SU-DHL-6 (cell line): ENCODE measurements around the gene PFDN1.

Experiments used
- H2AFZ ChIP-seq: fragments of 200-600 bp; sonication (generic); 2 replicates; pipeline ENCODE4 v1.6.1; 2014; ENCODE audit warnings: low read depth, mild to moderate bottlenecking, moderate library complexity, mixed read lengths, antibody characterized with exemption, low read length; ENCODE audit not compliant: severe bottlenecking
- H3F3A ChIP-seq: fragments of 200-600 bp; shearing (Covaris generic); 2 replicates; pipeline ENCODE4 v1.6.0; 2016; ENCODE audit warnings: antibody characterized with exemption, mild to moderate bottlenecking; ENCODE audit not compliant: insufficient read depth
- H3K27ac ChIP-seq: fragments of 200-600 bp; sonication (generic); 2 replicates; pipeline ENCODE4 v1.5.1; 2016; ENCODE audit warnings: low read depth, mild to moderate bottlenecking, low read length, moderate library complexity, mixed read lengths
- H3K27me3 ChIP-seq: fragments of 200-600 bp; sonication (generic), shearing (Covaris generic); 2 replicates; pipeline ENCODE4 v1.6.0; 2014; ENCODE audit warnings: mild to moderate bottlenecking, low read length
- H3K36me3 ChIP-seq: fragments of 200-600 bp; sonication (generic); 2 replicates; pipeline ENCODE4 v1.6.1; 2014; ENCODE audit warnings: mild to moderate bottlenecking, low read length, mixed read lengths
- H3K4me2 ChIP-seq: fragments of 300-600, 200-600 bp; shearing (Covaris generic), sonication (generic); 2 replicates; pipeline ENCODE4 v1.6.0; 2014; ENCODE audit warnings: low read length, low read depth, mild to moderate bottlenecking; ENCODE audit not compliant: poor library complexity, severe bottlenecking
- H3K4me3 ChIP-seq: fragments of 200-600 bp; sonication (generic); 2 replicates; pipeline ENCODE4 v1.5.1; 2014; ENCODE audit warnings: antibody characterized with exemption, low read length, mild to moderate bottlenecking, mixed read lengths; ENCODE audit not compliant: insufficient read depth, poor library complexity, severe bottlenecking
- H3K79me2 ChIP-seq: fragments of 200-600 bp; sonication (generic); 2 replicates; pipeline ENCODE4 v1.6.1; 2014; ENCODE audit warnings: mild to moderate bottlenecking, low read length, moderate library complexity; ENCODE audit not compliant: insufficient read depth
- H3K9ac ChIP-seq: fragments of 200-600 bp; sonication (generic); 2 replicates; pipeline ENCODE4 v1.7.0; 2014; ENCODE audit warnings: mild to moderate bottlenecking, low read length
- H3K9me2 ChIP-seq: fragments of 200-600 bp; sonication (generic); replicated peaks from 2 replicates; pipeline ENCODE4 v1.6.1; 2014; ENCODE audit warnings: low read length; ENCODE audit not compliant: insufficient read depth
- H3K9me3 ChIP-seq: fragments of 200-600 bp; sonication (generic); 2 replicates; pipeline ENCODE4 v1.6.1; 2014; ENCODE audit warnings: low read length, mixed read lengths; ENCODE audit not compliant: insufficient read depth
- H4K20me1 ChIP-seq: fragments of 200-600 bp; sonication (generic); 2 replicates; pipeline ENCODE4 v1.6.1; 2014; ENCODE audit warnings: low read depth, mild to moderate bottlenecking, antibody characterized with exemption, low read length, moderate library complexity, mixed read lengths
- EZH2phosphoT487 ChIP-seq: fragments of 200-600 bp; sonication (generic), shearing (Covaris generic); conservative IDR thresholded peaks from 2 replicates; pipeline ENCODE4 v1.6.1; 2018; ENCODE audit warnings: mild to moderate bottlenecking, antibody characterized with exemption, low read length, moderate library complexity, mixed read lengths
- TF ChIP-seq, protein P1 (sequence below): fragments of 200-600 bp; sonication (generic); IDR thresholded peaks from one replicate; pipeline ENCODE4 v1.5.1; 2017; ENCODE audit warnings: antibody characterized with exemption, mild to moderate bottlenecking, low read length, moderate library complexity; ENCODE audit not compliant: insufficient read depth, poor library complexity, severe bottlenecking

The PFDN1 gene

DNA sequence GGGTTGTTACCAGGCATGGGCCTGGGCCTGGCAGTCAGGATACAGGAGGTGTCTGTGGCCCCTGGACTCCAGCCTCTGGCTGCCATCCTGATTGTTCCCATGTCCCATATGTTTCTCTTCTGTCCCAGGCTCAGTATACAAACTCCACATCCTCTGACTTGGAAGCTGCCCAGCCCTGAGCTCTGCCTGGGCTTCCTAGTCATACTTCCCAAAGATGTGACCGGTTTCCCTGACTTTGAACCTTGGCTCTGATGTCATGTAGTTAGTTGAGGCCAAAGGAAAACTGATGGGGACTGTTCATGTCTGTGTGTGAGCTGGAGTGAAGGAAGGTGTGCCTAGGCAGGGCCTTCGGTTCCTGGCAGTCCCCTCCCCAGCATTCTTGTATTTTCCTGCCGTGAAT, 77.5 kb downstream of the PFDN1 start:
- Histone ChIP-seq H3K27ac (no peak overlapping the region), H3K4me3 (no peak overlapping the region), H3K9me2 (no peaks in the 10 kb centered on the region), H3F3A (no peaks in the 10 kb centered on the region), H3K79me2 (no peaks in the 10 kb centered on the region), H3K9me3 (no peaks in the 10 kb centered on the region), H3K9ac (no peak overlapping the region), H3K36me3 (no peaks in the 10 kb centered on the region), H3K27me3 (no peaks in the 10 kb centered on the region), H3K4me2 (no peak overlapping the region), H4K20me1 (no peaks in the 10 kb centered on the region), H2AFZ (no peak overlapping the region)
- TF ChIP-seq, protein P1, sequence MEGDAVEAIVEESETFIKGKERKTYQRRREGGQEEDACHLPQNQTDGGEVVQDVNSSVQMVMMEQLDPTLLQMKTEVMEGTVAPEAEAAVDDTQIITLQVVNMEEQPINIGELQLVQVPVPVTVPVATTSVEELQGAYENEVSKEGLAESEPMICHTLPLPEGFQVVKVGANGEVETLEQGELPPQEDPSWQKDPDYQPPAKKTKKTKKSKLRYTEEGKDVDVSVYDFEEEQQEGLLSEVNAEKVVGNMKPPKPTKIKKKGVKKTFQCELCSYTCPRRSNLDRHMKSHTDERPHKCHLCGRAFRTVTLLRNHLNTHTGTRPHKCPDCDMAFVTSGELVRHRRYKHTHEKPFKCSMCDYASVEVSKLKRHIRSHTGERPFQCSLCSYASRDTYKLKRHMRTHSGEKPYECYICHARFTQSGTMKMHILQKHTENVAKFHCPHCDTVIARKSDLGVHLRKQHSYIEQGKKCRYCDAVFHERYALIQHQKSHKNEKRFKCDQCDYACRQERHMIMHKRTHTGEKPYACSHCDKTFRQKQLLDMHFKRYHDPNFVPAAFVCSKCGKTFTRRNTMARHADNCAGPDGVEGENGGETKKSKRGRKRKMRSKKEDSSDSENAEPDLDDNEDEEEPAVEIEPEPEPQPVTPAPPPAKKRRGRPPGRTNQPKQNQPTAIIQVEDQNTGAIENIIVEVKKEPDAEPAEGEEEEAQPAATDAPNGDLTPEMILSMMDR = no peak
- TF ChIP-seq EZH2phosphoT487 = no peak

DNA sequence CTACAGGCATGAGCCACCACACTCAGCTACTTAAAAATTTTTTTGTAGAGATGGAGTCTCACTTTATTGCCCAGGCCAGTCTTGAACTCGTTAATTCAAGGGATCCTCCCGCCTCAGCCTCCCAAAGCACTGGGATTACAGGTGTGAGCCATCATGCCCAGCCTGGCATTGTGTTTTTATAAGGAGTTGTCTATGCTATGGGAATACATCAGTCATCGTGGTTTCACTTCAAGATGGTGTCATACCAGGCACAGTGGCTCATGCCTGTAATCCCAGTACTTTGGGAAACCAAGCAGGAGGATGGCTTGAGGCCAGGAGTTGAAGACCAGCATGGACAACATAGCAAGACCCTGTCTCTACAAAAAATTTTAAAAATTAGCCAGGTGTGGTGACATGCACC, 78.2 kb downstream of the PFDN1 start:
- TF ChIP-seq, protein P1 = no peak
- TF ChIP-seq EZH2phosphoT487 = no peak
- H4K20me1 ChIP-seq = no peaks in the 10 kb centered on the region

DNA sequence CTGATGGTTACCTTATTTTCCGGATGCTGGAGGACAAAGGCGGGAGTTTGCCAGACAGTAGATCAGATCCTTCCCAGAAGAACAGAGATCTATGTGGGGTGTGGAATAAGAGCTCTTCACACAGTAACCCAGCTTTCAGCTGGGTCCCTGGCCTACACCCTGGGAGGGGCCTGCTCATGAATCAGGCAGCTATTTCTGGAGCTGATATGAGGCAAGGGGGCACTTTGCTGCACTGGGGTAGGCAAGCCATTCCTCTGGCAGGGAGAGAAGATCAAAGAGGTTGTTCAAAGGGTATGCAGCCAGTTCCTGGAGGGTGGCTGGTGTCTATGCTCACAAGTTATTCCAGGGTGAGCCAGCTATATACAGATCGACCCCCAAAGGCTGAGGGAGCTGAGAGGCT, 79.3 kb downstream of the PFDN1 start:
- Histone ChIP-seq H4K20me1 (no peaks in the 10 kb centered on the region), H3K4me3 (no peak overlapping the region), H3K79me2 (no peaks in the 10 kb centered on the region), H3F3A (no peaks in the 10 kb centered on the region), H3K36me3 (no peaks in the 10 kb centered on the region), H3K4me2 (no peak overlapping the region), H3K27me3 (no peaks in the 10 kb centered on the region), H3K9me2 (no peaks in the 10 kb centered on the region), H3K9me3 (no peaks in the 10 kb centered on the region), H3K27ac (no peak overlapping the region), H3K9ac (no peak overlapping the region), H2AFZ (no peak overlapping the region)
- TF ChIP-seq, protein P1 = no peak
- TF ChIP-seq EZH2phosphoT487 = no peak

More for the DNA sequence above, 78.2 kb downstream of the PFDN1 start:
- Histone ChIP-seq H3K27ac (no peak overlapping the region), H3K36me3 (no peaks in the 10 kb centered on the region), H3K4me2 (no peak overlapping the region), H3K79me2 (no peaks in the 10 kb centered on the region), H3F3A (no peaks in the 10 kb centered on the region), H3K4me3 (no peak overlapping the region), H3K9me2 (no peaks in the 10 kb centered on the region), H3K27me3 (no peaks in the 10 kb centered on the region), H2AFZ (no peak overlapping the region), H3K9ac (no peak overlapping the region), H3K9me3 (no peaks in the 10 kb centered on the region)

DNA sequence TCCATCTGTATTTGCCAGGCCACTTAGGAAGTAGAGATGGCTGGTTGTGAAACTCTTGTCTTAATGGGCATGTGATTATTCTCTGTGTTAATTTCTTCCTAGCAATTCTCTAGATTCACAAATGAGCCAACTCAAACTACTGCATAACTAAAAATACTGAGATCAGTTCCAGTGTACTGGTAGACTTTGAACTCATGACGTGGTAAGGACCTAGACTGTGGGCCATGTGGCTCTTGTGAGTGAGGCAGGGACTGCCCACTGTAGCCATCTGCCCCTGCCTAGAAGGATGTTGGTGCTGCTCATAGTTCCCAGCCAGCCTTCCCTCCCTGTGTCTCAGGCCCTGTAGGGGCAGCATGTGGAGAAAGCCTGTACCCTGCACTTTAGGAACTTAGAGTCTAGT, 80.5 kb downstream of the PFDN1 start:
- Histone ChIP-seq H3K27ac (no peak overlapping the region), H3K9me2 (no peaks in the 10 kb centered on the region)
- TF ChIP-seq EZH2phosphoT487 = no peak
- TF ChIP-seq, protein P1 = no peak

More for the DNA sequence above, 80.5 kb downstream of the PFDN1 start:
- H4K20me1 ChIP-seq = no peaks in the 10 kb centered on the region
- H3K4me3 ChIP-seq = no peak overlapping the region
- no peak overlapping the region for H3K9ac ChIP-seq
- H3K27me3 ChIP-seq = no peaks in the 10 kb centered on the region
- no peak overlapping the region for H2AFZ ChIP-seq
- no peaks in the 10 kb centered on the region for H3K79me2 ChIP-seq
- H3F3A ChIP-seq = no peaks in the 10 kb centered on the region
- no peaks in the 10 kb centered on the region for H3K9me3 ChIP-seq
- H3K36me3 ChIP-seq = no peaks in the 10 kb centered on the region
- H3K4me2 ChIP-seq = no peak overlapping the region
